ENCODE data around the gene FOXL2NB. TPM values are rescaled to one million over a fixed set of nuclear protein-coding genes. Genes with fewer than 3 reads are reported as not detected.
A peak's percentile ranks its signal among the peaks of the same experiment; 100 is the strongest.

FOXL2NB gene
- total RNA-seq, 1 experiment from 2014 or later = 11.4 TPM

DNA sequence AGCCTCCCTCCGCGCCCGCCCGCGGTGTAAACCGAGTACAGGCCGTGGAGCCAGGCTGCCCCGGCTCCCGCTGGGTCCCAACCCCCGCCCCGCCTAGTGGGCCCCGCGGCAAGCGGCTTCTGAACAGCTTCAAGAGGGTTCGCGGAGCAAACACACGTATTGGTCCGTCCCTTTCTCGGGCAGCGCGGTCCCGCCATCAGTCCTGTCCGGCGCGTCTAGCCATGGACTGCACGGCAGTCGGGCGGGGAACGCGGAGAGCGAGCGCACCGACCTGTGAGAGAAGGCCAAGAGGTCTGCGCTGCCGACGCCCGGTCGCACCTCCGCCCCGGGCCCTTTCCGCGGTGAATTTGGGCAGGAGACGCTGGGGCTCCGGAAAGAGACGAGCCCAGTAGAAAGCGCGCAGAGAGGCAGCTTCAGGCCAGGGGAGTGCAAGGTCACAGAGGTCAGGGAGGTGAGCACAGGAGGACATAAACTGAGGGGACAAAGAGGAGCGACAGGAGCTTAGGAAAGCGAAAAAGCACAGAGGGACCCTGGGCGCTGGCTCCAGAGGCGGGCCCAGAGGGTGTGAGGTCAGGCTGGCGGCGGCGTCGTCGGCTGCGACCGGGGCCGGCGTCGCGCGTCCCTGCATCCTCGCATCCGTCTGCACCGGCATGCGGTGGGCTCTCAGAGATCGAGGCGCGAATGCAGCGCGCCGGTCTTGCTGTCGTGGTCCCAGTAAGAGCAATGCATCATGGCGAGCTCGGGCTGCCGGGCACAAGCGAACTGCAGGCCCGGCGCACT, 1.9 kb upstream of the FOXL2NB start:
- POLR2A ChIA-PET = no interaction called here
- intact Hi-C loops (cut with micrococcal nuclease; ENCODE audit: unreplicated experiment) = loop anchor here (5.0 kb wide), 1 partner anchor 32 kb away; no protein-coding TSS in a partner anchor
- no peak for DNase-seq (ENCODE audit: low read depth, low spot score)
- Histone ChIP-seq H3K27ac (ENCODE audit: low read length) (peak overlapping the region; percentile 34; the same call in 1 of the 2 replicates), H3K36me3 (ENCODE audit: control insufficient read depth, insufficient read depth, low read length) (no peaks in the 10 kb centered on the region), H3K4me1 (ENCODE audit: control insufficient read depth, insufficient read depth, low read length) (peaks cover 42% of the 10 kb centered on the region), H3K4me3 (ENCODE audit: low read depth in 2 of 2, low read length in 2 of 2) (no peak overlapping the region), H3K27me3 (ENCODE audit: control insufficient read depth, insufficient read depth, low read length) (no peaks in the 10 kb centered on the region; the same call in 1 of the 2 replicates), H3K9me3 (ENCODE audit: control insufficient read depth, insufficient read depth, low read depth, low read length) (no peaks in the 10 kb centered on the region)
- BruUV-seq (replicated peaks) = no TSS peak
- TF ChIP-seq POLR2AphosphoS5 (IDR thresholded peaks at IDR 0.05; ENCODE audit: low read depth, low read length) (no peak), TCF7L2 (IDR thresholded peaks at IDR 0.05; ENCODE audit: low read depth, low read length) (no peak), SIN3A (IDR thresholded peaks at IDR 0.05; ENCODE audit: borderline replicate concordance, insufficient read depth, low read depth, low read length) (no peak), CTCF (IDR thresholded peaks at IDR 0.05) (no peak)
- TF ChIP-seq, protein P1, sequence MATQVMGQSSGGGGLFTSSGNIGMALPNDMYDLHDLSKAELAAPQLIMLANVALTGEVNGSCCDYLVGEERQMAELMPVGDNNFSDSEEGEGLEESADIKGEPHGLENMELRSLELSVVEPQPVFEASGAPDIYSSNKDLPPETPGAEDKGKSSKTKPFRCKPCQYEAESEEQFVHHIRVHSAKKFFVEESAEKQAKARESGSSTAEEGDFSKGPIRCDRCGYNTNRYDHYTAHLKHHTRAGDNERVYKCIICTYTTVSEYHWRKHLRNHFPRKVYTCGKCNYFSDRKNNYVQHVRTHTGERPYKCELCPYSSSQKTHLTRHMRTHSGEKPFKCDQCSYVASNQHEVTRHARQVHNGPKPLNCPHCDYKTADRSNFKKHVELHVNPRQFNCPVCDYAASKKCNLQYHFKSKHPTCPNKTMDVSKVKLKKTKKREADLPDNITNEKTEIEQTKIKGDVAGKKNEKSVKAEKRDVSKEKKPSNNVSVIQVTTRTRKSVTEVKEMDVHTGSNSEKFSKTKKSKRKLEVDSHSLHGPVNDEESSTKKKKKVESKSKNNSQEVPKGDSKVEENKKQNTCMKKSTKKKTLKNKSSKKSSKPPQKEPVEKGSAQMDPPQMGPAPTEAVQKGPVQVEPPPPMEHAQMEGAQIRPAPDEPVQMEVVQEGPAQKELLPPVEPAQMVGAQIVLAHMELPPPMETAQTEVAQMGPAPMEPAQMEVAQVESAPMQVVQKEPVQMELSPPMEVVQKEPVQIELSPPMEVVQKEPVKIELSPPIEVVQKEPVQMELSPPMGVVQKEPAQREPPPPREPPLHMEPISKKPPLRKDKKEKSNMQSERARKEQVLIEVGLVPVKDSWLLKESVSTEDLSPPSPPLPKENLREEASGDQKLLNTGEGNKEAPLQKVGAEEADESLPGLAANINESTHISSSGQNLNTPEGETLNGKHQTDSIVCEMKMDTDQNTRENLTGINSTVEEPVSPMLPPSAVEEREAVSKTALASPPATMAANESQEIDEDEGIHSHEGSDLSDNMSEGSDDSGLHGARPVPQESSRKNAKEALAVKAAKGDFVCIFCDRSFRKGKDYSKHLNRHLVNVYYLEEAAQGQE (IDR thresholded peaks at IDR 0.05; ENCODE audit: insufficient read depth in 1 of 2, low read depth in 2 of 2, low read length in 1 of 2) = no peak
- ATAC-seq = no peak
- CTCF ChIA-PET = no interaction called here
- in situ Hi-C loops (cut with HindIII; ENCODE audit: low pct_unique_long_range_greater_than_20kb, low sequenced_read_pairs) = no loop called here

DNA sequence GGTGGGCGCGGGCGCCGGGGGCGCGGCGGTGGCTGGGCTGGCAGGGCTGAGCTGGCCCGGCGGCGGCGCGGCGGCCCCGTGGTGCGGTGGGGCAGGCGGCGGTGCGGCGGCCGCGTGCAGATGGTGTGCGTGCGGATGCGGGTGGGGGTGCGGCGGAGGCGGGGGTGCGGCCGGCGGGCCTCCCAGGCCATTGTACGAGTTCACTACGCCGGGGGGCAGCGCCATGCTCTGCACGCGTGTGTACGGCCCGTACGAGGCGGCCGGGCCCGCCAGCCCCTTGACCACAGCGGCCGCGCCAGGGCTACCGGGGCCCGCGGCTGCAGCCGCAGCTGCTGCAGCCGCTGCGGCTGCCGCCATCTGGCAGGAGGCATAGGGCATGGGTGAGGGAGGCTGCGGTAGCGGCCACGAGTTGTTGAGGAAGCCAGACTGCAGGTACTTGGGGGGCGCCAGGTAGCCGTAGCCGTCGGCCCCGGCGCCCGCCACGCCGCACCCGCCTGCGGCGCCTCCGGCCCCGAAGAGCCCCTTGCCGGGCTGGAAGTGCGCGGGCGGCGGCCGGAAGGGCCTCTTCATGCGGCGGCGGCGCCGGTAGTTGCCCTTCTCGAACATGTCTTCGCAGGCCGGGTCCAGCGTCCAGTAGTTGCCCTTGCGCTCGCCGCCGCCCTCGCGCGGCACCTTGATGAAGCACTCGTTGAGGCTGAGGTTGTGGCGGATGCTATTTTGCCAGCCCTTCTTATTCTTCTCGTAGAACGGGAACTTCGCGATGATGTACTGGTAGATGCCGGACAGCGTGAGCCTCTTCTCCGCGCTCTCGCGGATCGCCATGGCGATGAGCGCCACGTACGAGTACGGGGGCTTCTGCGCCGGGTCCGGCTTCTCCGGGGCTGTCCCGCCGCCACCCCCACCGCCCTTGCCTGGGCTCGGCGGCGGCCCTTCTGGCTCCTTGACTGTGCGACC, 1.0 kb upstream of the FOXL2NB start:
- CTCF ChIA-PET = interaction anchor here (0.8 to 2.2 kb wide), 2 partner anchors 10 to 471 kb away, joined by 4 to 18 read pairs; no protein-coding TSS in a partner anchor

More for the DNA sequence above, 1.0 kb upstream of the FOXL2NB start:
- Histone ChIP-seq H3K4me3 (ENCODE audit: low read depth in 2 of 2, low read length in 2 of 2) (peak overlapping the region; percentile 62 to 69), H3K27ac (ENCODE audit: low read length) (peak overlapping the region; percentile 69), H3K9me3 (ENCODE audit: control insufficient read depth, insufficient read depth, low read depth, low read length) (no peaks in the 10 kb centered on the region), H3K4me1 (ENCODE audit: control insufficient read depth, insufficient read depth, low read length) (peaks cover 45% of the 10 kb centered on the region), H3K27me3 (ENCODE audit: control insufficient read depth, insufficient read depth, low read length) (no peaks in the 10 kb centered on the region; the same call in 1 of the 2 replicates), H3K36me3 (ENCODE audit: control insufficient read depth, insufficient read depth, low read length) (no peaks in the 10 kb centered on the region)
- ATAC-seq (peak; percentile 64), DNase-seq (ENCODE audit: low read depth, low spot score) (no peak)
- in situ Hi-C loops (cut with HindIII; ENCODE audit: low pct_unique_long_range_greater_than_20kb, low sequenced_read_pairs) = no loop called here
- no TSS peak for BruUV-seq (replicated peaks)
- intact Hi-C loops (cut with micrococcal nuclease; ENCODE audit: unreplicated experiment) = no loop called here
- POLR2A ChIA-PET = interaction anchor here (0.6 kb wide), 2 partner anchors 35 to 296 kb away, joined by 4 to 7 read pairs; no protein-coding TSS in a partner anchor
- TF ChIP-seq POLR2AphosphoS5 (IDR thresholded peaks at IDR 0.05; ENCODE audit: low read depth, low read length) (no peak), SIN3A (IDR thresholded peaks at IDR 0.05; ENCODE audit: borderline replicate concordance, insufficient read depth, low read depth, low read length) (no peak), TCF7L2 (IDR thresholded peaks at IDR 0.05; ENCODE audit: low read depth, low read length) (peak; percentile 66; the same call in 1 of the 2 replicates), CTCF (IDR thresholded peaks at IDR 0.05) (peak; percentile 83)
- TF ChIP-seq, protein P1 (IDR thresholded peaks at IDR 0.05; ENCODE audit: insufficient read depth in 1 of 2, low read depth in 2 of 2, low read length in 1 of 2) = no peak

Measured in Panc1 (cell line).